Left cardiac atrium (tissue), 4 donors: ENCODE results near the gene ASTL. TPM values are rescaled to one million over a fixed set of nuclear protein-coding genes. Genes with fewer than 3 reads are reported as not detected.
A peak's percentile ranks its signal among the peaks of the same experiment; 100 is the strongest.

Source experiments
- ATAC-seq, 2 donors: fragments of 200-7000 bp; cut with Tn5 transposase; one replicate each; pipeline ENCODE4 v1.9.1; 2020; ENCODE audit warnings: mild to moderate bottlenecking in 2 of 2, moderate library complexity in 2 of 2
- DNase-seq: peaks from one replicate; pipeline ENCODE4 v3.0.0-alpha.2; 2020
- intact Hi-C, 2 donors: fragments of 100-400 bp; cut with DNase I; formaldehyde crosslinking; loops; one replicate each; pipeline versions ENCODE4 v1.14.1 to v1.15.1; 2022 to 2023
- total RNA-seq, 2 donors: library from RNA; stranded (reverse); fragmentation: NEBNext Ultra II Directional; extraction: Animal tissue kit (Norgen Biotek cat#: 25700); gene quantifications; one replicate each; pipeline ENCODE4 v1.2.1, GENCODE V29; 2021
- donor health status: DM: no; HTN: yes; CAD: no.
- donor health status: DM: no; HTN: yes; CAD: no; lungs with severe emphysema.
- donor health status: DM: yes; HTN: yes; CAD: no.
- donor health status: Dilated cardiomyopathy.

ASTL gene
- total RNA-seq, 2 donors from 2014 or later = not detected

- peak; percentile 54 to 60 for ATAC-seq
- intact Hi-C loops = loop anchor here in 1 of 2 donors (10.0 kb wide), 1 partner anchor 104 kb away; no protein-coding TSS in a partner anchor
- peak; percentile 47 for DNase-seq
These were observed 29.6 kb downstream of the ASTL start for GRCh38 chr2:96108541-96109360.

- no peak for DNase-seq
- intact Hi-C loops = loop anchor here in 1 of 2 donors (10.0 kb wide), 1 partner anchor 103 kb away; no protein-coding TSS in a partner anchor
- ATAC-seq = peak in 1 of 2 donors; percentile 3
These were observed 30.2 kb downstream of the ASTL start for GRCh38 chr2:96108151-96108540.

GRCh38 chr2:96107708-96108065 lies 30.6 kb downstream of the ASTL start:
- ATAC-seq (no peak), DNase-seq (no peak)

GRCh38 chr2:96106991-96107707 lies 31.2 kb downstream of the ASTL start:
- intact Hi-C loops = loop anchor here in 1 of 2 donors (10.0 kb wide), 1 partner anchor 102 kb away; no protein-coding TSS in a partner anchor

More at GRCh38 chr2:96107708-96108065, 30.6 kb downstream of the ASTL start:
- intact Hi-C loops = loop anchor here in 1 of 2 donors (10.0 kb wide), 1 partner anchor 103 kb away; no protein-coding TSS in a partner anchor

GRCh38 chr2:96105994-96106715 lies 32.1 kb downstream of the ASTL start:
- DNase-seq = no peak
- ATAC-seq = no peak
- intact Hi-C loops = loop anchor here in 1 of 2 donors (10.0 kb wide), 1 partner anchor 101 kb away; no protein-coding TSS in a partner anchor

More at GRCh38 chr2:96106991-96107707, 31.2 kb downstream of the ASTL start:
- DNase-seq (peak; percentile 18), ATAC-seq (no peak)

GRCh38 chr2:96105152-96105915 lies 33.0 kb downstream of the ASTL start:
- ATAC-seq (no peak), DNase-seq (no peak)
- intact Hi-C loops = loop anchor here in 1 of 2 donors (10.0 kb wide), 1 partner anchor 101 kb away; no protein-coding TSS in a partner anchor

- ATAC-seq = no peak
- intact Hi-C loops = loop anchor here in 1 of 2 donors (10.0 kb wide), 1 partner anchor 100 kb away; no protein-coding TSS in a partner anchor
- no peak for DNase-seq
These were observed 33.8 kb downstream of the ASTL start for GRCh38 chr2:96104487-96104861.

GRCh38 chr2:96103761-96104486 lies 34.4 kb downstream of the ASTL start:
- intact Hi-C loops = loop anchor here in 1 of 2 donors (10.0 kb wide), 1 partner anchor 99 kb away; no protein-coding TSS in a partner anchor
- peak; percentile 23 for DNase-seq
- peak; percentile 45 to 48 for ATAC-seq

- no peak for DNase-seq
- intact Hi-C loops = loop anchor here in 1 of 2 donors (10.0 kb wide), 1 partner anchor 98 kb away; no protein-coding TSS in a partner anchor
- ATAC-seq = no peak
These were observed 35.1 kb downstream of the ASTL start for GRCh38 chr2:96103187-96103601.

- intact Hi-C loops = loop anchor here in 1 of 2 donors (10.0 kb wide), 1 partner anchor 98 kb away; no protein-coding TSS in a partner anchor
- ATAC-seq = no peak
- DNase-seq = no peak
These were observed 35.6 kb downstream of the ASTL start for GRCh38 chr2:96102596-96103186.

- ATAC-seq (no peak), DNase-seq (no peak)
- intact Hi-C loops = loop anchor here in 1 of 2 donors (10.0 kb wide), 1 partner anchor 96 kb away; no protein-coding TSS in a partner anchor
These were observed 37.4 kb downstream of the ASTL start for GRCh38 chr2:96100893-96101304.

- intact Hi-C loops = loop anchor here in 1 of 2 donors (10.0 kb wide), 1 partner anchor 95 kb away; no protein-coding TSS in a partner anchor
- DNase-seq (peak; percentile 18), ATAC-seq (no peak)
These were observed 38.2 kb downstream of the ASTL start for GRCh38 chr2:96099861-96100798.

GRCh38 chr2:96098900-96099590 lies 39.3 kb downstream of the ASTL start:
- ATAC-seq (peak; percentile 82 to 83), DNase-seq (peak; percentile 56)
- intact Hi-C loops = no loop called here

- ATAC-seq (no peak), DNase-seq (no peak)
These were observed 40.1 kb downstream of the ASTL start for GRCh38 chr2:96097951-96098823.

More at GRCh38 chr2:96097951-96098823, 40.1 kb downstream of the ASTL start:
- intact Hi-C loops = no loop called here
